K562 (cell line): Measurements from ENCODE around the gene SIGLEC6. TPM values are rescaled to one million over a fixed set of nuclear protein-coding genes. Genes with fewer than 3 reads are reported as not detected.

Experiments used
- BRD9 ChIP-seq: fragments of 450-650 bp; IDR thresholded peaks from 2 replicates; pipeline ENCODE4 v1.6.1; 2018; ENCODE audit warnings: low read depth; ENCODE audit not compliant: partially characterized antibody
- CBX5 ChIP-seq: IDR thresholded peaks from 2 replicates; pipeline ENCODE4 v1.6.1; 2014; ENCODE audit warnings: low read depth, borderline replicate concordance
- CLOCK ChIP-seq: fragments of 250-450 bp; sonication (Bioruptor Pico); IDR thresholded peaks from 2 replicates; pipeline ENCODE4 v1.4.0; 2020; ENCODE audit warnings: mild to moderate bottlenecking, moderate library complexity, borderline replicate concordance
- CSDE1 ChIP-seq, 2 experiments: fragments of 450-650 bp; IDR thresholded peaks; 2 replicates each; pipeline ENCODE4 v1.6.1; 2016; ENCODE audit warnings: mild to moderate bottlenecking in 1 of 2
- DACH1 ChIP-seq: fragments of 450-650 bp; IDR thresholded peaks from 2 replicates; pipeline ENCODE4 v1.6.1; 2018; ENCODE audit not compliant: partially characterized antibody
- HNRNPH1 ChIP-seq: fragments of 200-400 bp; formaldehyde crosslinking; optimal IDR thresholded peaks from 2 replicates; pipeline ENCODE3; 2017; ENCODE audit warnings: low read depth, mild to moderate bottlenecking, low read length, moderate library complexity
- HOMEZ ChIP-seq: fragments of 250-450 bp; sonication (Bioruptor Pico); IDR thresholded peaks from 2 replicates; pipeline ENCODE4 v1.4.0; 2020; ENCODE audit warnings: mild to moderate bottlenecking, moderate library complexity
- KLF16 ChIP-seq: IDR thresholded peaks from 2 replicates; pipeline ENCODE4 v1.6.1; 2016; ENCODE audit warnings: antibody characterized with exemption
- MEF2A ChIP-seq: IDR thresholded peaks from 2 replicates; pipeline ENCODE4 v1.6.1; 2011; ENCODE audit warnings: low read depth, mild to moderate bottlenecking, low read length, moderate library complexity; ENCODE audit not compliant: control insufficient read depth
- MEF2D ChIP-seq: conservative IDR thresholded peaks from 2 replicates; pipeline ENCODE4 v1.6.1; 2016; ENCODE audit warnings: low read depth, missing genetic modification characterization, missing compliant biosample characterization
- POLR2H ChIP-seq: IDR thresholded peaks from 2 replicates; pipeline ENCODE4 v1.6.1; 2016; ENCODE audit warnings: missing genetic modification characterization, low read depth, mild to moderate bottlenecking, control low read depth, missing compliant biosample characterization, moderate library complexity
- RBBP5 ChIP-seq: fragments of 200-600 bp; sonication (generic); IDR thresholded peaks from 2 replicates; pipeline ENCODE4 v1.6.1; 2012; ENCODE audit warnings: borderline replicate concordance, mild to moderate bottlenecking, low read length, control low read depth, inconsistent platforms; ENCODE audit not compliant: insufficient read depth, poor library complexity, severe bottlenecking
- SRF ChIP-seq, 2 experiments: fragments of 250-450, 450-650 bp in 1 of 2; sonication (Bioruptor Pico) in 1 of 2; sonication (generic) in 1 of 2; formaldehyde crosslinking; IDR thresholded peaks; 2 replicates each; pipeline versions ENCODE4 v1.5.0 to v1.5.1; 2020 to 2022; ENCODE audit warnings: mild to moderate bottlenecking in 1 of 2, missing genetic modification reagents in 1 of 2
- STAG1 ChIP-seq: sonication (generic); formaldehyde crosslinking; IDR thresholded peaks from 2 replicates; pipeline ENCODE4 v1.5.0; 2020; ENCODE audit warnings: missing genetic modification reagents, borderline replicate concordance
- YBX1 ChIP-seq: fragments of 450-650 bp; IDR thresholded peaks from 2 replicates; pipeline ENCODE4 v1.7.1; 2016; ENCODE audit warnings: mild to moderate bottlenecking
- ZBTB26 ChIP-seq: fragments of 450-650 bp; formaldehyde crosslinking; IDR thresholded peaks from 2 replicates; pipeline ENCODE4 v1.4.0; 2022; ENCODE audit warnings: missing genetic modification characterization
- ZBTB8A ChIP-seq: fragments of 450-650 bp; IDR thresholded peaks from 2 replicates; pipeline ENCODE4 v1.6.1; 2018; ENCODE audit warnings: mild to moderate bottlenecking, moderate library complexity; ENCODE audit not compliant: partially characterized antibody
- ZKSCAN3 ChIP-seq: fragments of 250-450 bp; sonication (Bioruptor Pico); IDR thresholded peaks from 2 replicates; pipeline ENCODE4 v1.4.0; 2020
- ZNF41 ChIP-seq: fragments of 250-450 bp; sonication (Bioruptor Pico); conservative IDR thresholded peaks from 2 replicates; pipeline ENCODE4 v1.4.0; 2020; ENCODE audit warnings: mild to moderate bottlenecking
- ZNF583 ChIP-seq: fragments of 250-450 bp; sonication (Bioruptor Pico); IDR thresholded peaks from 2 replicates; pipeline ENCODE4 v1.4.0; 2020
- ZNF699 ChIP-seq: fragments of 250-450 bp; sonication (Bioruptor Pico); IDR thresholded peaks from 2 replicates; pipeline ENCODE4 v1.8.0; 2021; ENCODE audit warnings: mild to moderate bottlenecking, moderate library complexity; ENCODE audit not compliant: insufficient replicate concordance
- ZNF707 ChIP-seq: fragments of 250-450 bp; sonication (Bioruptor Pico); conservative IDR thresholded peaks from 2 replicates; pipeline ENCODE4 v1.8.0; 2022; ENCODE audit warnings: inconsistent platforms, mild to moderate bottlenecking, moderate library complexity
- ZNF717 ChIP-seq: fragments of 250-450 bp; sonication (Bioruptor Pico); IDR thresholded peaks from 2 replicates; pipeline ENCODE4 v1.5.0; 2021
- ZNF79 ChIP-seq: fragments of 250-450 bp; sonication (Bioruptor Pico); IDR thresholded peaks from 2 replicates; pipeline ENCODE4 v1.4.0; 2020; ENCODE audit warnings: low read depth, mild to moderate bottlenecking, moderate library complexity
- polyA plus RNA-seq, 8 experiments: library from polyadenylated mRNA; depleted of rRNA in 4 of 8; stranded (reverse) in 5 of 8; unstranded in 3 of 8; fragments of >200 nt; fragmentation: Nextera tagmentation in 2 of 8; fragmentation: Illumina TruSeq in 1 of 8; extraction: Ambion mirVana in 2 of 8; extraction: Trizol in 1 of 8; gene quantifications; 2 replicates each; pipeline versions ENCODE4 v1.2.1 to v1.2.3, GENCODE V29; 2011 to 2014; ENCODE audit warnings: inconsistent platforms in 1 of 8, missing spikeins in 1 of 8
- total RNA-seq, 7 experiments: library from RNA; depleted of rRNA in 6 of 7; stranded (reverse); fragments of >200 nt in 6 of 7; fragmentation: Illumina TruSeq in 2 of 7; extraction: Trizol in 2 of 7; gene quantifications; 2 replicates each; pipeline versions ENCODE4 v1.2.1 to v1.2.3, GENCODE V29; 2011 to 2021; ENCODE audit warnings: low replicate concordance in 1 of 7

Gene SIGLEC6
- total and polyA plus RNA-seq, 9 of the 15 experiments (the other 6 are each of a cell fraction or from before 2014, with no cell fraction given), result 0.03 to 17.5 (median 0.71) TPM

GRCh38 chr19:51552996-51553725 lies 21.7 kb upstream of the SIGLEC6 start (continued):
- TF ChIP-seq ZNF699 (CRISPR knock-in tag) (no peak), ZNF41 (CRISPR knock-in tag) (no peak), CBX5 (peak; percentile 50; the same call in 1 of the 2 replicates), HNRNPH1 (no peak), HOMEZ (CRISPR knock-in tag) (no peak), CLOCK (CRISPR knock-in tag) (0 out of 2 replicates have a peak, but pooled peaks have one; percentile 7), SRF (CRISPR knock-in tag; IDR thresholded peaks at IDR 0.05) (peak in 1 of 2 experiments; percentile 87; a peak in 2 of 4 replicates), RBBP5 (peak; percentile 49), MEF2A (no peak), ZBTB8A (no peak), KLF16 (no peak), ZNF583 (0 out of 2 replicates have a peak, but pooled peaks have one; percentile 34), MEF2D (tag) (no peak), ZNF717 (CRISPR knock-in tag) (no peak), BRD9 (no peak), CSDE1 (IDR thresholded peaks at IDR 0.05) (no peak), ZKSCAN3 (CRISPR knock-in tag) (no peak), STAG1 (CRISPR knock-in tag) (0 out of 2 replicates have a peak, but pooled peaks have one; percentile 12), POLR2H (tag) (no peak), DACH1 (no peak), ZBTB26 (CRISPR knock-in tag) (no peak), ZNF707 (CRISPR knock-in tag) (no peak), YBX1 (no peak), ZNF79 (no peak)
